GM21737 (cell line): ENCODE measurements around the gene MYO18B.
"Not testable (repeated sequence)": the region's sequence is repeated elsewhere in the genome, so short reads cannot be mapped to it uniquely, and the experiment has no call there.

Experiments used
- ATAC-seq: cut with Tn5 transposase; IDR thresholded peaks from one replicate; pipeline ENCODE4 v1.9.1; 2021; ENCODE audit warnings: mild to moderate bottlenecking, moderate library complexity; ENCODE audit not compliant: unreplicated experiment

MYO18B gene

GRCh38 chr22:25970374-25970911, 228.5 kb downstream of the MYO18B start:
- no peak for ATAC-seq

GRCh38 chr22:25970999-25971811, 229.2 kb downstream of the MYO18B start:
- ATAC-seq: no peak

DNA sequence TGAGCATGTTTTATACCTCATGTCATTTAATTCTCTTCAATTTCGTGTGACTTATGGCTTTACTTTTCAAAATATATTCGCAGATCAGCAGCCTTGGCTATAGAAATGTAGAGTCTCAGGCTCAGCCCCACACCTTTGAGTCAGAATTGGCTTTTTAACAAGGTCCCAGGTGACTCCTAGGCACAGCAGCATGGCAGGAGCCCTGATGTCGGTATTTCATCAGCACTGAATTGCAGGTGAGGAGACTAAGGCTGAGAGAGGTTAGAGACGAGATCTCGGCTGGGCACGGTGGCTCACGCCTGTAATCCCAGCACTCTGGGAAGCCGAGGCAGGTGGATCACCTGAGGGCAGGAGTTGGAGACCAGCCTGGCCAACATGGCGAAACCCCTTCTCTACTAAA, 230.4 kb downstream of the MYO18B start:
- ATAC-seq: no peak

DNA sequence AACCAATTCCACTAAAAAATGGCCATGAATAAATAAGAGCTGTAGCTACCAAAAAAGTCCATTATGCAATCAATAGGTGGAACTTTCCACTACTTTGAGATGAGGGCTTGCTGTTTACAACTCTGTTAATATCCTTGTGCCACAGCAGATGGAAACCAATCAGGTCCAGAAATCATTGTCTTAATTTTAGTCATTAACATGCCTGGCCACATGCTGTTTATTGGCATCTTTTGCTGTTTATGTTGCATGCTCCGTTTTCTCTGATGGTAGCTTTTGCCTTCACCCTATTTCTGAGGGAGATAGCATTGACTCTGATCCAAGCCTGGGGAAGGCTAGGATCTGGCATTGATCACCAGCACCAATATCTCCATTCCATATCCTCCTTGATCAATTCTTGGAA, 234.4 kb downstream of the MYO18B start:
- no peak for ATAC-seq

DNA sequence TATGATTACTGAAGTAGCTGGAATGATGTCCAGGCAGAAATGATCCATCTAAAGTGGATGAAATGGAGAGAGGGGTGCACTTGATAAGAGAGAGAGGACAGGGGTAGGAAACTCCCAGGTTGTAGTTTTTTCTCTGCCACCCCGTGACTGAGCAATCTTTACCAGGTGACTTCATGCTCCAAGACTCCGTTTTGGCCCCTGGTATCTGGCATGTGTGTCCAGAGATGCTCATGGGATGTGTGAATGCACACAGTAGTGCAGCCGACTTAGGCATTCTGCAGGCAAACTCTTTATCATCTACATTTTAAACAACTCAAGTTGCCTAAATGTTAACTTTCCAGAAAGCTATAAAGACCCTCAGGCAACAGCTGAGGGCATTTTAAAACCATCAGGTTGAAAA, 238.0 kb downstream of the MYO18B start:
- ATAC-seq: no peak

- ATAC-seq: not testable (repeated sequence)
Observed at GRCh38 chr22:25984911-25985310, 242.9 kb downstream of the MYO18B start.

DNA sequence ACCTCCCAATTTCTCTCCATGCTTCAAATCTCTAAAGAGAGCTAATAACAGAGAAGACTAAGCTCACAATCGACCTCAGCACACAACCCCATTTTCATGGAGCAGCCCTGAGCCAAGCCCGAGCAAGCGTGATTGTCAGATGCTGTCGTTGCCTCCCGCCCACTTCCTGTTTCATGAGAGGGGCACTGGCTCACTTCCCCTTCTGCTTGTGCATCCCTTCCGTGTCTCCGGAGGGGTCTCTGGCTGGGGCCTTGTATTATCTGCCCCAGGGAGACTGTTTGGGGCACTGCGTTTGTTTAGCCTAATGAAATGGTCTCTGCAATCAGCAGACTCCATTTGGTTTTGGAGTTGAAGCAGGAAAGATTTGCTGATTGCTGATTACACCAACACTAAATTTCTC, 246.0 kb downstream of the MYO18B start:
- ATAC-seq: no peak

DNA sequence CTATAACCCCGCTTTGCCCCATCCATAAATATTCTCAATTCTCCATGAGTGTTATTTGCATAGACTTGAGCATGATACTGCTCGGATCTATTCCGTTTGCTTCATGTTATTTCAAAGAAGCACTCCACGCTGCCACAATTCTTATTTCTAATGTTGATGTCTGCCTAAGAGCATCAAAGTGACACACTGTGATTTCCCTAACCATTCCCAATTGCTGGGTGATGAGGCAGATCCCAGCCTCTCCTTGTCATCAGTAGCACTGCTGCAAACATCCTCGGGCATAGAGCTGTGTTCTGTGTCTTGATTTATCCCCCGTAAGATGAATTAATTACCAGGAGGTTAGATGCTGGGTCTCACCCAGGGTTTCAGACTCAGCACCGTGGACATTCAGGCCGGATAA, 249.0 kb downstream of the MYO18B start:
- ATAC-seq: no peak

DNA sequence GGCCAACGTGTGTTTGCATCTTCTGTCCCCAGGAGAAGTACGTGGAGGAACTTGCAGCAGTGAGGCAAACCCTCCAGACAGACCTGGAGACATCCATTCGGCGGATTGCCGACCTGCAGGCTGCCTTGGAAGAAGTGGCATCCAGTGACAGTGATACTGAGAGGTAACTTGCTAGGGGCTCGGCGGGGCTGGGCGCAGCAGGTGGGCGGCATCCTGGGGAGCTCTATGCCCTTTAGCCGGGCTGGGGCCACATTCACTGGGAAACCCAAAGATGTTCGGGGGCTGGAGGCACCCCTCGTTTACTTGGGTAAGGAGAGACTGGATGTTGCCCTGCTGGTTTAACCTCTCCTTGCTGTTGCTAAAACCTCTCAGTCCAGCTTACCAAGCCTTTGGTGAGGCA, 250.3 kb downstream of the MYO18B start:
- ATAC-seq: no peak

DNA sequence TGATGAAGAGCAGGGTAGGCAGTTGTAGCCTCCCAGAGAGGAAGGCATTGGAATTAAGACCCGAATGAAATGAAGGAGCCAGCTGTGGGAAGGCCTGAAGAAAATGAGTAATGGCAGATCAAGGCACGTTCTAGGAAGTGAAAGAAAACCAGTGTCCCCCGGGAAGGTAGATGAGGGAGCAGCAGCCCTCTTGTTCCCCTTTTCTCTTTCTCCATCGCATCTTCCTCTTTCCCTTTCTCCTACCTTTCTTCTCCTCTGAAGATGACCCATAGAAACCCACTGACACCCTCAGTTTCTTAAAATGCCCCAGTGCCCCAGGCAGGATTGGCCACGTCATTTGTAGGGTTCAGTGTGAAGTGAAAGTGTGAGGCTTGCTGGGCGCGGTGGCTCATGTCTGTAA, 254.7 kb downstream of the MYO18B start:
- ATAC-seq: no peak

DNA sequence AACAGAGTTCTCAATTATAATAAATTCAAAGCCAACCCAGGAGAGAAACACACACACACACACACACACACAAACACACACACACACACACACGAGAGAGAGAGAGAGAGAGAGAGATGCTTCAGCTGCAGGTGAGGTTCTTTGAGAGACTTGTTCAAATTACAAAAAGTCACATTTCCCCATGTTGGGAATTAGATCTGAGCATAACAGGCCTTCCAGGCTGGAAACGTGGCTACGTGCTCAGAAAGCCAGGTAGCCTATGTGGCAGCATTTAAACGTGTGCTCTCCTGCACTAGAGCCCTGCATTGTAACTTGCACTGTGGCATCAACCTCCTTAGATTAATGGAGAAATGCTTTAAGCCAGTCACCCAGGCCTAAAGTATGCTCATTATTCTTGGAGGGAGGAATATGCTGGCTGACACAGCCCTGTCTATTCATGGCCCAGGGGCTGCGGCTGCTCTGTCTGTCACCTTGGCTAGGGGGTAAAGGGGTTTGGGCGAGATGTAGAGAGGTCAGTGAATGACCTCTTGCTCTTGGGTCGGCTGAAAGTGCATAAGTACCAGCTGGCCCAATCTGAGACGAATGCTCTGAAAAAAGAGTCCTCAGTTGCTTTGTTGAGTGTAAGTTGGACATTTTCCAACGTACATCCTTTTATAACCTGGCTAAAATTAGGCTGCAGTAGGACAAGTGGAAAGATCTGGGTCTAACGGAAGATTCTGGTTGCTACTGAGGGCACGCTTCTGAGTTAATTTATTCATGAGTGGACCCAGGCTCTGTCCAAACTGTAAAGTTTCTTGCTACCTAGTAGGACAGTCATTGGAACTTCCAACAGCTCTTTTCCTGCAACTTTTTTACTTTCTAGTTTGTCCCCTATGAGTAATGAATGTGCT, 256.1 kb downstream of the MYO18B start:
- no peak for ATAC-seq

DNA sequence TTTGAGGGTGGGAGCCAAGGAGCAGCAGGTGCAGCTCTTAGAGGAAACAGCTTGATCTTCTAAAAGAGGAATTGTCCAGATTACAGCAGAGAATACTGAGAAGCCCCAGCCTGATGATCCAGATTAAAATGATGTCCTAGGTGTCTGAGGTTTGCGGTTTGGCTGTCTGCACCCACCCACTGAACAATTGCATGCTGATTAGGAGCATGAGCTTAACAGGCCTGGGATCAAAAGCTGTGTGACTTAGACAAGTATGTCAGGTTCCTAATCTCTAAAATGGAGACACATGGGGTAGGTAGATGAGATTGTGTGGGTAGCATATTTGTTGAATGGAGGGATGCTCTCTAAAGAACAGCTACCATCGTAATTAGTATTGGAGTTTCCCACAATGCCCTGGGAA, 260.5 kb downstream of the MYO18B start:
- no peak for ATAC-seq

DNA sequence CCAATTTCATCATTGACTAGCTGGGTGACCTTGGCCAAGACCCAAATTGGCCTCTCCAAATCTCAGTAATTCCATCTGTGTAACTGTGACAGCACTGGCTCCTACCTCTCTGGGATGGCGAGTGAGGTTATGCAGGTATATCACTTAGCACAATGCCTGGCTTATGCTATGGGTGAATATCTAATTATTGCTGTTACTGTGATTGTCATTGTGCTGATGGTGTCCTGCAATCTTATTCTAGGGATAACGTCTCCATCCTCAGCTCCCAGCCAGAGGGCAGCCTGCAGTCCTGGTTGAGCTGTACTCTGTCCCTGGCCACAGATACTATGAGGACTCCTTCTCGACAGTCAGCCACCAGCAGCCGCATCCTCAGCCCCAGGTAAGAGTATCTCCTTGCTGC, 262.5 kb downstream of the MYO18B start:
- no peak for ATAC-seq

DNA sequence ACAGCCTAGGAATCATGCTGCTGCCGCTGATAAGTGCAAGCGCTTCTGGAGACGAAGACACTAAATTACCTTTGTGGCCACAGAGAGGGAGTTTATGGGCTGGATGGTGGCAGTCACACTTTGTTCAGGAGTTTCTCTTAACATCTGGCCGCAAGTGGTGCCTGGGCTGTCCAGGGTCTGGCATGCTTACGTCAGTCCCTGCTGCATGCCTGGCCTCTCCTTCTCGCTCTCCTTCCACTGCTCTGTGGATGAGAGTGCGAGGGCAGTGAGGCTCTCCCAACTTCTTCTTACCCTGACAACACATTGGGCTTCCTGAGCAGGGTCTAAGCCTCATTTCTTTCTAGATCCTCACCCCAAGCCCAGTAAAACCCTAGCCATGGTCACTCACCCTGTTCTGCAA, 266.6 kb downstream of the MYO18B start:
- ATAC-seq: no peak

DNA sequence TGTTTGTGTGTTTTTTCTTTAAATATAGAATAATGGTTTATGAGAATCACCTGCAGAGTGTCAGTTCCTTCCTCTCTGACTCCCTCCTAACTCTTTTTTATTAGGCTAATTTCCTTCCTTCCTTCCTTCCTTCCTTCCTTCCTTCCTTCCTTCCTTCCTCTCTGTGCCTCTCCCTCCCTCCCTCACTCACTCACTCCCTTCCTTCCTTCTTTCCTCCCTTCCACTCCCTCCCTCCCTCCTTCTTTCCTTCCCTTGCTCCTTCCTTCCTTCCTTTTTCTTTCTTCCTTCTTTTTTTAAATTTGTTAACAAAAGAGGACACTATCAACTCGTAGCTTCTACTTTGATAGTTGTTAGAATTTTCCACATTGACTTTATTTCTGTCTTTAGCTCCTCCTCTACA, 274.9 kb downstream of the MYO18B start:
- no peak for ATAC-seq

DNA sequence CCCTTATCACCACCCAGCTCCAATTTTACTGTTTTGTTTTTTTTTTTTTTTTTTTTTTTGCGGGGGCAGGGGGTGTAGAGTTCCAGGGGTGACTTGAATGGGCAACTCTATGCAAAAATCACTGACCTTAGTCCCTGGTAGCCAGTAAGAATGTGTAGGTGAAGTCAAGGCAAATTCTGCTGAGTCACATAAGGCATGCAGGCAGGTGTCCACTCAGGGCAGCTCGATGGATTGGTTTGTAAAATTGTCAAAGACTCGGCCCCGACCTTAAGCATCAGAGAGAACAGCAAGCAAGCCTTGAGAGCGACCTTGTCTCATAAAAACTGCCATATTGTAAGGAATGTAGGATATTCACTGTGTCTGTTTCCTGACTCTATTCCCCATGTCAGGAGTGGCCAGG, 275.9 kb downstream of the MYO18B start:
- ATAC-seq: no peak

GRCh38 chr22:26019596-26019995, 277.6 kb downstream of the MYO18B start:
- ATAC-seq: no peak

GRCh38 chr22:26021516-26021915, 279.5 kb downstream of the MYO18B start:
- ATAC-seq: no peak

DNA sequence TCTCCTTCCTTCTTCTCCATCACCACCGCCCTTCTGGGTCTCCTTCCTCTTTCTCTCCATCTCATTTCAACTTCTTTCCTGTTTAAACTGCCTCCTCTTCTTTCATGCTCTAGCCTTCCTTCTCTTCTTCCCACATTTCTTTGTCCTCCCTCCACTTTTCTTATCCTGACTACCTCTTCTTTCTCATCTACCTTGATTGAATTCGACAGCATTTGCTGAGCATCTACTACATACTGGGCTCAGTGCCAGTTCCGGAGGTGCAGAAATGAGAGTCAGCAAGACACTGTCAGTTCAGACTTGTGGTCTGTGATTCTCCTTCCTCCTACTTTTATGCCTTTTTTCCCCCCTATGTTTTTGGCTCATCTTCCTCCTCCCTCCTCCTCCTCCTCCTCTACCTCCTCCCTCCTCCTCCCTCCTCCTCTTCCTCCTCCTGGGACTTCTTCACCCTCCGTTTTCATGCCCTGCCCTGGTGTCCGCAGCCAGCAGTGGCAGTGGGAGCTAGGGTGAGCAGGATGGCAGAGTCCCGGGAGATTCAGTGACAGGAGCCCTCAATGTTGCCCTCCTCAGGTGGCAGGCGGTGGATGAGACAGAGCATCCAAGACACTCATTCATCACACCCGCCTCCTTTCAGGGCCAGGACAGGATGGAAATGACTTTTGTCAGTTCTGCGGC, 281.3 kb downstream of the MYO18B start:
- ATAC-seq: no peak

- no peak for ATAC-seq
Observed at GRCh38 chr22:26025626-26026025, 283.6 kb downstream of the MYO18B start.

GRCh38 chr22:26027341-26027740, 285.4 kb downstream of the MYO18B start:
- ATAC-seq: no peak
